GM18498 (cell line): Measurements from ENCODE around the gene ETF1.

Experiments
- ATAC-seq: cut with Tn5 transposase; IDR thresholded peaks from one replicate; pipeline ENCODE4 v1.9.1; 2021; ENCODE audit warnings: mild to moderate bottlenecking, moderate library complexity; ENCODE audit not compliant: unreplicated experiment

The ETF1 gene

GRCh38 chr5:138563340-138564118 is 20.5 kb upstream of the ETF1 start:
- no peak for ATAC-seq

- ATAC-seq, result no peak
Measured at GRCh38 chr5:138560971-138561370, 17.9 kb upstream of the ETF1 start.

- no peak for ATAC-seq
Measured at GRCh38 chr5:138559937-138560336, 16.9 kb upstream of the ETF1 start.

GRCh38 chr5:138557677-138558076 is 14.6 kb upstream of the ETF1 start:
- no peak for ATAC-seq

GRCh38 chr5:138554143-138554542 is 11.1 kb upstream of the ETF1 start:
- ATAC-seq, result no peak

- no peak for ATAC-seq
Measured at GRCh38 chr5:138553437-138554095, 10.5 kb upstream of the ETF1 start.

- ATAC-seq, result no peak
Measured at GRCh38 chr5:138552657-138553056, 9.6 kb upstream of the ETF1 start.

GRCh38 chr5:138549414-138549813 is 6.4 kb upstream of the ETF1 start:
- ATAC-seq, result no peak

GRCh38 chr5:138545919-138546562 is 3.0 kb upstream of the ETF1 start:
- no peak for ATAC-seq

GRCh38 chr5:138544181-138545134 is 1.4 kb upstream of the ETF1 start:
- no peak for ATAC-seq

- peak; percentile 50 for ATAC-seq
Measured at GRCh38 chr5:138543730-138544104, 681 bp upstream of the ETF1 start.

GRCh38 chr5:138542180-138542955 is 668 bp downstream of the ETF1 start:
- peak; percentile 0 for ATAC-seq

- ATAC-seq, result no peak
Measured at GRCh38 chr5:138541511-138542179, 1.4 kb downstream of the ETF1 start.

GRCh38 chr5:138539791-138540190 is 3.2 kb downstream of the ETF1 start:
- ATAC-seq, result no peak

GRCh38 chr5:138538943-138539627 is 4.0 kb downstream of the ETF1 start:
- ATAC-seq, result no peak

GRCh38 chr5:138536665-138537315 is 6.2 kb downstream of the ETF1 start:
- no peak for ATAC-seq

- ATAC-seq, result no peak
Measured at GRCh38 chr5:138536215-138536614, 6.8 kb downstream of the ETF1 start.
